ENCODE results near the gene MALRD1. TPM values are rescaled to one million over a fixed set of nuclear protein-coding genes. Genes with fewer than 3 reads are reported as not detected.
A peak's percentile ranks its signal among the peaks of the same experiment; 100 is the strongest.
"Not testable (repeated sequence)": the region's sequence is repeated elsewhere in the genome, so short reads cannot be mapped to it uniquely, and the experiment has no call there.

The MALRD1 gene
- total and polyA plus RNA-seq, 2 experiments from 2014 or later = 0.45 TPM; not detected in 1

DNA sequence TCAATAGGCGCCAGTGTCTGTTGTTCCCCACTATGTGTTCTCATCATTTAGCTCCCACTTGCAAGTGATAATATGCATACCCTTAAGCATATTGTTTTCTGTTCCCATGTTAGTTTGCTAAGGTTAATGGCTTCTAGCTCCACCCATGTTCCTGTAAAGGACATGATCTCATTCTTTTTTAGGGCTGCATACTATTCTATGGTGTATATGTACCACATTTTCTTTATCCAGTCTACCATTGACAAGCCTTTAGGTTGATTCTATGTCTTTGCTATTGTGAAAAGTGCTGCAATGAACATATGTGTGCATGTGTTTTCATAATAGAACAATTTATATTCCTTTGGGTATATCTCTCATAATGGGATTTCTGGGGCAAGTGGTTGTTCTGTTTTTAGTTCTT lies 689.8 kb downstream of the MALRD1 start:
- H3K79me2 ChIP-seq (ENCODE audit: insufficient read depth) = no peaks in the 10 kb centered on the region
- WGBS, 2 experiments (ENCODE audit: low coverage in 1 of 2, low lambda C conversion rate in 2 of 2, missing lambda C conversion rate in 2 of 2) = 69 to 75% methylated on average over 1 of the region's 1 CpG
- H3K4me2 ChIP-seq (ENCODE audit: unreplicated experiment) = no peak overlapping the region
- no peaks in the 10 kb centered on the region for H3K9me2 ChIP-seq (ENCODE audit: insufficient read depth)
- no peaks in the 10 kb centered on the region for H3K36me3 ChIP-seq (ENCODE audit: low read depth)
- H3K9ac ChIP-seq = no peak overlapping the region
- TF ChIP-seq EZH2 (IDR thresholded peaks at IDR 0.05; ENCODE audit: insufficient read depth, poor library complexity, severe bottlenecking) (no peak), EZH2phosphoT487 (IDR thresholded peaks at IDR 0.05; ENCODE audit: insufficient read depth, low read depth) (no peak)
- H3F3A ChIP-seq (ENCODE audit: insufficient read depth) = no peaks in the 10 kb centered on the region
- no peaks in the 10 kb centered on the region for H3K4me1 ChIP-seq (ENCODE audit: insufficient read depth)
- no peak overlapping the region for H3K4me3 ChIP-seq
- H3K27ac ChIP-seq = no peak overlapping the region
- H2AFZ ChIP-seq = no peak overlapping the region
- H4K20me1 ChIP-seq (ENCODE audit: insufficient read depth) = no peaks in the 10 kb centered on the region
- H3K27me3 ChIP-seq (replicated peaks; ENCODE audit: insufficient read depth) = no peaks in the 10 kb centered on the region
- in situ Hi-C loops (cut with MboI) = no loop called here
- no peaks in the 10 kb centered on the region for H3K9me3 ChIP-seq (ENCODE audit: low read depth)
- no peak for DNase-seq

DNA sequence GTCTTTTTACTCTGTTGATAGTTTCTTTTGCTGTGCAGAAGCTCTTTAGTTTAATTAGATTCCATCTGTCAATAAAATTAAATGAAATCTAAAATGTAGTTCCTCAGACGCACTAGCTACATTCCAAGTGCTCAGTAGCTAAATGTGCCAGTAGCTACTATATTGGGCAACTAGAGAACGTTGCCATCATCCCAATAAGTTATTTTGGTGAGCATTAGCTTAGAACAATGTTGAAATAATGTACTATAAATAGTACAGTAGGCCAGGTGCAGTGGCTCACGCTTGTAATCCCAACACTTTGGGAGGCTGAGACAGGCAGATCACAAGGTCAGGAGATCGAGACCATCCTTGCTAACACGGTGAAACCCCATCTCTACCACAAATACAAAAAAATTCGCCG lies 690.6 kb downstream of the MALRD1 start:
- H3K4me2 ChIP-seq (ENCODE audit: unreplicated experiment); H3K9ac ChIP-seq; H3K79me2 ChIP-seq (ENCODE audit: insufficient read depth); H3K9me3 ChIP-seq (ENCODE audit: low read depth); in situ Hi-C loops (cut with MboI); H2AFZ ChIP-seq; H4K20me1 ChIP-seq (ENCODE audit: insufficient read depth); H3K36me3 ChIP-seq (ENCODE audit: low read depth); H3K9me2 ChIP-seq (ENCODE audit: insufficient read depth); H3K4me3 ChIP-seq; H3K27me3 ChIP-seq (replicated peaks; ENCODE audit: insufficient read depth); H3K4me1 ChIP-seq (ENCODE audit: insufficient read depth); DNase-seq; H3F3A ChIP-seq (ENCODE audit: insufficient read depth); H3K27ac ChIP-seq: not testable (repeated sequence)
- 63 to 67% methylated on average over 7 of the region's 7 CpGs for WGBS, 2 experiments (ENCODE audit: low coverage in 1 of 2, low lambda C conversion rate in 2 of 2, missing lambda C conversion rate in 2 of 2)

DNA sequence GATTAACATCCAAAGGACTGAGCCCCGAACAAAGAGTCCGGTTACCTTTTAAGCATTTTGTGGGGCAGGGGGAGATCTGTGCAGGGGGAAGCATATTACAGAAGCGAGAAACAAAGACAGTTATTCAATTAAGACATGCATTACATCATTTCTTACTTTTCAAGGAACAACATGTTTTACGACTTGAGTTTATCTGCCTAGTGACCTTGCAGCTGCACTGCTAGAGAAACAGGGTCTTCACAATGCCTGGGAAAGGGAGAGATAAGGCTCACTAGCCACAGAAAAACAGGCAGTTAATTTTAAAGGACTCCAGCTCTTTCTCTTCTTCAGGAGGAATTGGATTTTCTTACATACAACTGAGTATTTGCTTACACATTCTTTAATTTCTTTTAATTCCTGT lies 693.5 kb downstream of the MALRD1 start:
- H3F3A ChIP-seq (ENCODE audit: insufficient read depth); H4K20me1 ChIP-seq (ENCODE audit: insufficient read depth); H2AFZ ChIP-seq; H3K4me2 ChIP-seq (ENCODE audit: unreplicated experiment); H3K9ac ChIP-seq; H3K9me3 ChIP-seq (ENCODE audit: low read depth); in situ Hi-C loops (cut with MboI); H3K79me2 ChIP-seq (ENCODE audit: insufficient read depth); H3K4me3 ChIP-seq; H3K36me3 ChIP-seq (ENCODE audit: low read depth); H3K27ac ChIP-seq; H3K27me3 ChIP-seq (replicated peaks; ENCODE audit: insufficient read depth); H3K4me1 ChIP-seq (ENCODE audit: insufficient read depth); H3K9me2 ChIP-seq (ENCODE audit: insufficient read depth); DNase-seq: not testable (repeated sequence)
- 78 to 79% methylated on average over 4 of the region's 4 CpGs for WGBS, 2 experiments (ENCODE audit: low coverage in 1 of 2, low lambda C conversion rate in 2 of 2, missing lambda C conversion rate in 2 of 2)

DNA sequence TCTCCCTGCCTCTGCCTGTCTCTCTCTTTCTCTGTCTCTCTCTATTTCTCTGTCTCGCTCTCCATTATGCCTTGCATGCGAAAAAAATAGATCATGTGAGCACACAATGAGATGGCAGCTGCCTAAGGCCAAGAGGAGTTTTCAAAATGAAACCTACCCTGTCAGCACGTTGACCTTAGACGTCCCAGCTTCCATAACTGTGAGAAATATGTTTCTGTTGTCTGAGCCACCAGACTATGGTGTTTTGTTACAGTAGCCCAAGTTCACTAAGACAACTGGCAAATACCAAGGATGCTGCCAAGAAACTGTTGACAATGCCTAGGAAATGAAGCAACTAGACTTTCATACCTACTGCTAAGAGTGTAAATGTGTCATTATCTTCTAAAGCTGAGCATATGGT lies 697.1 kb downstream of the MALRD1 start:
- in situ Hi-C loops (cut with MboI) = no loop called here
- Histone ChIP-seq H2AFZ (no peak overlapping the region), H3K4me3 (no peak overlapping the region), H3K27me3 (replicated peaks; ENCODE audit: insufficient read depth) (no peaks in the 10 kb centered on the region), H3K9me3 (ENCODE audit: low read depth) (no peaks in the 10 kb centered on the region), H3K9ac (no peak overlapping the region), H3K4me2 (ENCODE audit: unreplicated experiment) (no peak overlapping the region), H4K20me1 (ENCODE audit: insufficient read depth) (no peaks in the 10 kb centered on the region), H3K36me3 (ENCODE audit: low read depth) (no peaks in the 10 kb centered on the region), H3K79me2 (ENCODE audit: insufficient read depth) (no peaks in the 10 kb centered on the region), H3K9me2 (ENCODE audit: insufficient read depth) (no peaks in the 10 kb centered on the region), H3F3A (ENCODE audit: insufficient read depth) (peaks cover 11% of the 10 kb centered on the region; the same call in 1 of the 2 replicates), H3K4me1 (ENCODE audit: insufficient read depth) (peaks cover 7% of the 10 kb centered on the region), H3K27ac (no peak overlapping the region)
- TF ChIP-seq EZH2 (IDR thresholded peaks at IDR 0.05; ENCODE audit: insufficient read depth, poor library complexity, severe bottlenecking) = no peak
- TF ChIP-seq EZH2phosphoT487 (IDR thresholded peaks at IDR 0.05; ENCODE audit: insufficient read depth, low read depth) = no peak
- peak; percentile 21 for DNase-seq
- WGBS, 2 experiments (ENCODE audit: low coverage in 1 of 2, low lambda C conversion rate in 2 of 2, missing lambda C conversion rate in 2 of 2) = 60 to 68% methylated on average over 4 of the region's 4 CpGs

DNA sequence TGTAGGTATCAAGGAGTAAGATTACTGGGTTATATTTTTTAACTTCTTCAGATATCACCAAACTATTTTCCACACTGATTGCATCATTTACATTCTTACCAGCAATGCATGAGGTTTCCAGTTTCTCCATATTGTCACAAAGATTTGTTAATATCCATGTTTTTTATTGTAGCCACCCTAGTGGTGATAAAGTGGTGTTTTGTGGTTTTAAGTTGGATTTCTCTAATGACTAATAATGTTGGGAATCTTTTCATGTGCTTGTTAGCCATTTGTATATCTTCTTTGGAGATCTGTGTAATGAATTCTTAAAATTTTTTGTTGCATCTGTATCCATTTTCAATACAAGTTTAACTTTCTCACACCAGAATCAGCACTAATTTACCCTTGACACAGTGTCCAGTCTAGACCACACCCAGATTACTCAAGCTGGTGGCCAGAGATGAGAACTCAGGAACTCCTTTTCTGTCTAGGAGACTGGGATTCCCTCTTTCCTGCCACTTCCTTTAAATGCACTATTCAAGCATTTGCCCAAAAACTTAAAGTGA lies 700.7 kb downstream of the MALRD1 start:
- TF ChIP-seq EZH2 (IDR thresholded peaks at IDR 0.05; ENCODE audit: insufficient read depth, poor library complexity, severe bottlenecking) (no peak), EZH2phosphoT487 (IDR thresholded peaks at IDR 0.05; ENCODE audit: insufficient read depth, low read depth) (no peak; the same call in 1 of the 2 replicates)

More for the DNA sequence above, 700.7 kb downstream of the MALRD1 start:
- peaks cover 7% of the 10 kb centered on the region for H3K4me1 ChIP-seq (ENCODE audit: insufficient read depth)
- H2AFZ ChIP-seq = no peak overlapping the region
- H3K9ac ChIP-seq = no peak overlapping the region
- H3K79me2 ChIP-seq (ENCODE audit: insufficient read depth) = no peaks in the 10 kb centered on the region
- peak; percentile 80 for DNase-seq
- no peaks in the 10 kb centered on the region for H3K9me3 ChIP-seq (ENCODE audit: low read depth)
- peaks cover 11% of the 10 kb centered on the region; the same call in 1 of the 2 replicates for H3F3A ChIP-seq (ENCODE audit: insufficient read depth)
- H3K27me3 ChIP-seq (replicated peaks; ENCODE audit: insufficient read depth) = no peaks in the 10 kb centered on the region
- H3K4me2 ChIP-seq (ENCODE audit: unreplicated experiment) = no peak overlapping the region
- peak overlapping the region; percentile 23 for H3K27ac ChIP-seq
- H3K9me2 ChIP-seq (ENCODE audit: insufficient read depth) = no peaks in the 10 kb centered on the region
- in situ Hi-C loops (cut with MboI) = no loop called here
- H3K36me3 ChIP-seq (ENCODE audit: low read depth) = no peaks in the 10 kb centered on the region
- no peaks in the 10 kb centered on the region for H4K20me1 ChIP-seq (ENCODE audit: insufficient read depth)
- H3K4me3 ChIP-seq = no peak overlapping the region

All from GM23248 (cell line).